ENCODE data around the gene ZNF784.

The ZNF784 gene

GRCh38 chr19:55655648-55656040, 31.3 kb upstream of the ZNF784 start:
- DNase-seq, result no peak

- DNase-seq, result peak; percentile 95 to 96
Measured at GRCh38 chr19:55654868-55655647, 30.7 kb upstream of the ZNF784 start, which contains the start of gene U2AF2. Gene U2AF2 (plus strand): TSS chr19:55655035. CDS start chr19:55655105, 70 bp downstream.

DNA sequence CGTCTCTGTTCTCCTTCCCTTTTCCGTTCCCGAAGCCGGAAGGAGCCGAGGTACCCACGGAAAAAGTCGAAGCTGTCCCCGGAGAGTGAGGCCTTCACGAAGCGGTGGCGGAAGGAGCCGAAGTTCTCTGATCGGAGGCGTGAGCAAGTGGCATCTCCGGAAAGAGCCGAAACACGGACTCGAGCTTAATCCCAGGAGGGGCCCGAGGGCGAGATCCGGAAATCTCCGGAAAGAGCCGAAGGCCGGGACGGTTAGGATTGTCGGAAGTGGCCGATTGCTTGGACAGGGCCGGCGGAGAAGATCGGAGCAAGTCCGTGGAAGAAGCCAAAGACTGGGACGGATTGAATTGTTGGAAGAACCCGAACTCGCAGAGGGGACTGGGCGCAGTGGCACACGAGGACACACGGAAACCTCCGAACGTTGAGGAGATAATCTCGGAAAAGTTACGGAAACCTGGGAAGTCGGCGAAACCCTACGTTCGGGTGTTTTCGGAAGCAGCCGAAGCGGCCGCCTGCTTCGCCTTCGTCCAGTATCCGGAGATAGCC, 30.0 kb upstream of the ZNF784 start:
- DNase-seq, result peak; percentile 98 to 99

DNA sequence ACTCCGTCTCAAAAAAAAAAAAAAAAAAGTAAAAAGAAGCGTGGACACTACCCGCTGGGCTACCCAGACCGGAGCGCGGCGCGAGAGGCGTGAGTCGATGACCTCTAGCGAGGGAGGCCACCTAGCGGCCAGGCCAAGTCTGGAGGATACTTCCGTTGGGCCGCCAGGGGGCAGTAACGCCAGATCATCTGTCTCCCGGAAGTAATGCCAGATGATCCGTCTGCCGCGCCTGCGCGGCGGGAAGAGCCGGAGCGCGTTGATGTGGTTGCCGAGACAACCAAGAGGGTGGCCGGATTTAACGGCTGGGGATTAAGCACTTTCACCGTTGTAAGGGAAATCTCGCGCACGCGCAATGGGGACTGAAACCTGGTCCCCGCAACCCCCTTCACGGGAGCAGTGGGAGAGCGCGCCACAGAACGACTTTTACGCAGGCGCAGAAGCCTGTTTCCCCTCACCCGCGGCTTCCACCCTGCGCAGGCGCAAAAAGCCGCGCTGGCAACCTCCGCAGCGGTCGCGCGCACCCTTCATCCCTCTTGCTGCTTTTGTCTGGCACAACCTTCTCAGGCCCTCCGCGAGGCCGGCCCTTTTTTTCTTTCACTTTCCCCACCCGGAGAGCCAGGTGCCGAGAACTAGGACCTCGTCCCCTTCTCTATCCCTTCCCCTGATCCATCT, 29.4 kb upstream of the ZNF784 start:
- peak; percentile 96 to 97 for DNase-seq

DNA sequence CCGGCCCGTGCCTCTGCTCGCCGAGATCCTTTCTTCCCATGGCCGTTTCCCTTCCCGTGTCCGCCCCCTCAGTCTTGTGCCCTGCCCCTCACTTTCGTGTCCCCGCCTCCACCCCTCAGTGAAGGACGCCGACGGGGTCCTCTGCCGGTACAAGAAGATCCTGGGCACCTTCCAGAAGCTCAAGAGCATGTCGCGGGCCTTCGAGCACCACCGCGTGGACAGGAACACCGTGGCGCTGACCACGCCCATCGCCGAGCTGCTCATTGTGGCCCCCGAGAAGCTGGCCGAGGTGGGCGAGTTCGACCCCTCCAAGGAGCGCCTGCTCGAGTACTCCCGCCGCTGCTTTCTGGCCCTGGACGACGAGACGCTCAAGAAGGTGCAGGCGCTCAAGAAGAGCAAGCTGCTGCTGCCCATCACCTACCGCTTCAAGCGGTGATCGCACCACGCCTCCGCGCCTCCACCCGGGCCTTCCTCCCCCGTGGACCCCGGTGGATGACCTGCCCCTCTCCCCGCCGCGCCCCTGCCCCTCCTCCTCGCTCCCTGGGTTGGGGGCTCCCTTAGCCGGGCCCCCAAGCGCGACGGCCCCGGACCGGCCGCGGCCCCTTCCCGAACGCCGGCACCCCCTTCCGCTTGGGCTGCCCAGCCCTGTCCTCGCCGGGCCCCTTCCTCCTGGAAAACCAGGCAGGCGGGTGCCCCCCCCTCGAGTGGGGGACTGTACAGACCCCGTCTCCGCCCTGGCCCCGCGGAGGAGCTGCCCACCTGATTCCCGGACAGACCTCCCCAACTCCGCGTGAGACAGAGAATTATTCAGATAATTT, 28.2 kb upstream of the ZNF784 start:
- no peak for DNase-seq

DNA sequence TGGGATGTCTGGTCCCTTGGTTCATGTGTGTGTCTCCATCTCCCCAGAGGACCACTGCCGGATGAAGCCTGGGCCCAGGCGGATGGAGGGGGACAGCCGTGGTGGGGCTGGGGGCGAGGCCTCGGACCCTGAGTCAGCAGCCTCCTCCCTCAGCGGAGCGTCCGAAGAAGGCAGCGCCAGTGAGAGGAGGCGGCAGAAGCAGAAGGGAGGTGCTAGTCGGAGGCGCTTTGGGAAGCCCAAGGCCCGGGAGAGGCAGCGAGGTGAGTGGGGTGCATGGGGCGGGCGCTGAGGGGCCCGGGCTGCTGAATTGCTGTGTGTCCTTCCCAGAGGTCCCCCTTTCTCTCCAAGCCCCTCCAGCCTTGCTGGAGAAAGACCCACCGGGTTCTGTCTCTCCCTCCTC, 26.9 kb upstream of the ZNF784 start:
- DNase-seq, result no peak

DNA sequence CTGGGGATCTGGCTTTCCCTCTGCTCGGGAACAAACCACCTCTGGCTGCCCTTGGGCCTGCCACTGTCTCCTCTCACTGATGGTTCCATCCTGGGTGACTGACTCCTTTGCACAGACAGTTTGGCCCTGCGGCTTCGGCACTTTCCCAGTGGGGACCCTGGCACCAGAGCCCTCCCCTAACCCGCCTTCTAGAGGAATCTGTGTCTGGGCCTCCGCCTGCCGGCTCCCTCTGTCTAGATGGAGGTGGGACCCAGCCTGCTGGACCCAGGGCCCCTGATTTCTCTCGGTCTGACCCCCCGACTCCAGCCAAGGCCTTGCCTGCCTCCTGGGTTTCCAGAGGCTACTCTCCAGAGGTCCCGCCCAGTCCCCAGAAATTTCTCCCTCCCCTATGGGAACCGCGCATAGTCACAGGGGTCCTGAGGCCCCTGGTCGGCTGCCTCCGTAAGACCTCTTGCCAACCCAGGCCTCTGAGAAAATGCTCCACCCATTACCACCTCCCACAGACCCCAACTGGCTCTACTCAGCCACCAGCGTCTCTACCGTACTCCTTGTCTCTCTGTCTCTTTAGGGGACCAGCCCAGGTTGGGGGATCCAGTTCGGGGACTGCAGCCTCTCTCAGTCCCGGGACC, 26.4 kb upstream of the ZNF784 start:
- no peak for DNase-seq

- peak; percentile 32 to 41 for DNase-seq
Measured at GRCh38 chr19:55650126-55650557, 25.8 kb upstream of the ZNF784 start.

DNA sequence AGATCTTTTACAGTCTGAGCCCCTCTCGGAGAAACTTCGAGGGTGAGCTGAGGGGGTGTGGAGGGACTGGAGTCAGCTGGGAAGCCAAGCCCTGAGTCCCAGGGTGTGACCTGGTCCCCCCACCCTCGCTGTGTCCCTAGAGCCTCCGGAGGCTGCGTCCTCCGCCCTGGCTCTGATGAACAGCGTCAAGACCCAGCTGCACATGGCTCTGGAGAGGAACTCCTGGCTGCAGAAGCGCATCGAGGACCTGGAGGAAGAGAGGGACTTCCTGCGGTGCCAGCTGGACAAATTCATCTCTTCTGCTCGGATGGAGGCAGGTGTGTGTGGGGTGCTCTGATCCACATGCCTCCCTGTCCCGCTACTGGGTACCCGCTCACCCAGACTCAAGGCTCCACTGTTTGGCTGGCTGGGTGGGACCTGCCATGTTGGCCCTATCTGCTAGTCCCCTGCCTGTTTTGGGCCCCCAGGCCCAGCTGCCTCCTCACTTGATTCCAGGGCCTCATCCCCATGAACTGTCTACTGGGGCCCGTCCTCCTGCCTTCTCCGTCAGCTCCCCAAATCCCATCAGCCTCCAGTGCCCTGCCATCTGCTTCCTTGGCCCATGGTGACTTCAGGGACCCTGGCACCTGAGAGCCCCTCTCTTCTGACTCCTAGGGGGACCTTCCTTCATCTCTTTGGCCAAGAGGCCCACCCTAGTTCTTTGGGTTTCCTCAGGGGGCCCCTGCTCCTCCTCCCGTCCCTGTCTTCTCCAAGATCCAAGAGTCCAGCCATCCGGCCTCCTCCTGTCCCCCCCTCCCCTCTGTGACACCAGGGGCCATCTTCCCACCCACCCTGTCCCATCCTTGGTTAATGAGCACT, 25.1 kb upstream of the ZNF784 start:
- no peak for DNase-seq

- DNase-seq, result no peak
Measured at GRCh38 chr19:55648585-55649267, 24.4 kb upstream of the ZNF784 start.

DNA sequence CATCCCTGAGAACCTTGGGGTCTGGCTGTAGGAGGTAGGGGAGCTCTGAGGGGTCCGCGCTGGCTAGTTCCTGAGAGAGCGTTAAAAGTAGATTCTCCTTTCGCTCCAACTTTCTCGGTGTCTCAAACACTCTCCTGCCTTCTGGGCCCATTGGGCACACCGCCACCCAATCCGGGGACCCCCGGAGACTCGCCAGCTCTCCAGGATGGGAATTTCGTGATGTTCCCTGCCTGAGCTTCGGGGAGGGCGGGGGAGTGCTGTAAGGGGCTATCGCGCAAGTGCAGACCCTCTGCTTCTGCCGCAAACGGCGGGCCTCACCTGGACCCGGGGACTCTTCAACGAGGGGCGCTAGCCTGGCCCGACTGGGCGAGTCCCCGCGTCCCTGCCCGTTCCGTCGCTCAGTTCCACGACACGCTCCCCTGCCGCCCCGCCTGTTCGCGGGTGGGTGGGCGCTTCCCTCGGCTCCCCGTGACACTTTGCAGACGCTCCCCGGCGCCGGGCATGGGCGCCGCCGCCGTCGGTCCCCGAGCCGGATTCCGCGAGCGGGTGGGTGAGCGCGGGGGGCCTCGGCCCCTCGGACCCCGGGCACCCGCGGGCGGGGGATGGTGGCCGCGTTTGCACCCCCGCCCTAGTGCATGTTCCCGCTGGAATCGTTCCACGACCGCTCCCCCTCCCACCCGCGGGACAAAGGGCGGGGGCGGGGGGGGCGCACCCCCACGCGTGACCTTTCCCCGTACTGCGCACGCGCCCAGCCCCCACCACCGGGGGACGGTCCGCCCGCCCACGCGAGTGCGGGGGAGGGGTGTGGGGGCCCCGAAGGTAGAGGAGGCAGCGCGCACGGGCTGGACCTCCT, 23.6 kb upstream of the ZNF784 start, which contains the start of gene CCDC106:
Gene CCDC106, plus strand, starts transcription at position 481 of the 853 bp plus-strand sequence. CDS start 835 bp downstream, outside the sequence.
- peak; percentile 40 to 46 for DNase-seq

- no peak for DNase-seq
Measured at GRCh38 chr19:55646889-55647731, 22.7 kb upstream of the ZNF784 start.

DNA sequence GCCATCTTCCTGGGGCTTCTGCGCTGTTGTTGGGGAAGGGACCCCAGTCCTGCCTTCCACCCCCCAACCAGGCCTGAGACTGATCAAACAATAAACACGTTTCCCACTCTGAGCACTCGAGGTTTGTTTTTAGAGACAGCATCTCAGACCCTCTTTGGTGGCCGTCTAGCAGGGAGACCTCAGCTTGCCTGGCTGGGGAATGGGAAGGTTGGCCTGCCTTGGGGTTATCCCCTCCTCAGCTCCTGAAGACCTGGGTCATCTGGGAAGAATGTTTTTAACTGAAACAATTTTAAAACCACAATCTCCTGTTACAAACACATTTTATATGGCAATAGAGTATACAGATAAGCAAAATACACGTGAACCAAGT, 21.1 kb upstream of the ZNF784 start:
- DNase-seq, result no peak

DNA sequence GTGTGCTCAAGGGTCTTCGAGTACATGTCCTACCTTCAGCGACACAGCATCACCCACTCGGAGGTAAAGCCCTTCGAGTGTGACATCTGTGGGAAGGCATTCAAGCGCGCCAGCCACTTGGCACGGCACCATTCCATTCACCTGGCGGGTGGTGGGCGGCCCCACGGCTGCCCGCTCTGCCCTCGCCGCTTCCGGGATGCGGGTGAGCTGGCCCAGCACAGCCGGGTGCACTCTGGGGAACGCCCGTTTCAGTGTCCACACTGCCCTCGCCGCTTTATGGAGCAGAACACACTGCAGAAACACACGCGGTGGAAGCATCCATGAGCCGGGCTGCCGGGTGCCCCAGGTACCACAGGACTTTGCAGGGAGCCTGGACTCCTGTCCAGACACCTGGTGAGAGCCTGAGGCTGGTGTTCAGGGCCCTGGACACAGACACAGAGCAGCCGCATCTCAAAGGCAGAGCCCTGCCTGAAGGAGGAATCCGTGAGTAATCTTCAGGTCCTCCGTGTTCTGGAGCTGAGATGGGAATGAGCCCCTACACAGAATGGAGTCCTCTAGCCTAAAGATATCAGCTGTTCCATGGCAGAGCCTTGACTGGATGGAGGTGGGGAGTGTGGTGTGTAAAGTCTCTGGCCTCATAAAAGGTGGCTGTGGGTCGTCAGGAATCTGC, 20.6 kb upstream of the ZNF784 start:
- no peak for DNase-seq

- no peak for DNase-seq
Measured at GRCh38 chr19:55644191-55644833, 19.9 kb upstream of the ZNF784 start.

GRCh38 chr19:55643887-55644176, 19.5 kb upstream of the ZNF784 start:
- DNase-seq, result no peak

DNA sequence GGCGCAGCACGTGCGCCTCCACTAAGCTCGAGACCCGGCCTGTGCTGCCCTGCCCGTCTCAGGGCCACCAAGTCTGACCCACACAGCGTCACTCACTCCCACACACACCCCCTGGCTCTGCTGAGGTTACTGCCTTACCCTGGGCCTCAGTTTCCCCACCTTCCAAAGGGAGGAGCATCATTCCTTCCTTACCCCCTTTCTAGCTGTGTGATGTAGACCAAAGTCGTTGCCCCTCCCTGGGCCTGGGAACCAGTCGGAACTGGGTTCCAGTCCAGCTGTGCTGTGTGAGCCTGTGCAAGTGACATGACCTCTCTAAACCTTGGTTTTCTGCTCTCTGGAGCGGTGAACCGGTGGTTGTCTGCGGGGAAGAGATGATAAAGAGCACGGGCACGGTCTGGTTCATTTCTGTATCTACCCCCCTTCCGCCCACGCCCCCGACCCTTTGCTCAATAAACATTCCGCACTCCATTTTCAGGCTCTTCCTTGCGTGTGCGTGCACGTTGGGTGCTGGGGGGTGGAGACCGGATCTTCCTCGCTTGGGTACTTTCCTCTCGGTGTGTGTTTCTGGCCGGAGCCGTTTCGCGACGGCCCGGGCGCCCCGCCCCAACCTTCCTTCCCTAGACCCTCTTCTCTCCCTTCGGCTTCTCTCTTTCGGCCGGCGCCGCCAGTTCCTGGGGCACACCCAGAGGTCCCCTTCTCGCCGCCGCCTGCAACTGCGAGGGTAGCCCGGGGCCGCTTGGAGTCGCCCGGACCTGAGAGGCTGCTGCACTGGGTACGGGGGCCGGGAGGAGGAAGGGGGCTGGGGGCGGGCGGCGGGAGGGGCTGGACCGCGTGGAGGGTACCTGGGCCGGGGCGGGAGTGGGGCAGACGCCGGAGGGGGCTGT, 18.9 kb upstream of the ZNF784 start, which contains the start of gene ZNF581:
Gene ZNF581, plus strand, starts transcription at position 647 of the 884 bp plus-strand sequence. CDS start 923 bp downstream, outside the sequence.
- DNase-seq, result peak; percentile 85 to 88
